HG02588 (cell line): Measurements from ENCODE around the gene SLC35F1.

Source experiments
- ATAC-seq: cut with Tn5 transposase; IDR thresholded peaks from one replicate; pipeline ENCODE4 v1.9.1; 2021; ENCODE audit warnings: mild to moderate bottlenecking, moderate library complexity; ENCODE audit not compliant: unreplicated experiment

Gene SLC35F1

GRCh38 chr6:118186672-118187567 is 279.9 kb downstream of the SLC35F1 start:
- peak; percentile 53 for ATAC-seq

DNA sequence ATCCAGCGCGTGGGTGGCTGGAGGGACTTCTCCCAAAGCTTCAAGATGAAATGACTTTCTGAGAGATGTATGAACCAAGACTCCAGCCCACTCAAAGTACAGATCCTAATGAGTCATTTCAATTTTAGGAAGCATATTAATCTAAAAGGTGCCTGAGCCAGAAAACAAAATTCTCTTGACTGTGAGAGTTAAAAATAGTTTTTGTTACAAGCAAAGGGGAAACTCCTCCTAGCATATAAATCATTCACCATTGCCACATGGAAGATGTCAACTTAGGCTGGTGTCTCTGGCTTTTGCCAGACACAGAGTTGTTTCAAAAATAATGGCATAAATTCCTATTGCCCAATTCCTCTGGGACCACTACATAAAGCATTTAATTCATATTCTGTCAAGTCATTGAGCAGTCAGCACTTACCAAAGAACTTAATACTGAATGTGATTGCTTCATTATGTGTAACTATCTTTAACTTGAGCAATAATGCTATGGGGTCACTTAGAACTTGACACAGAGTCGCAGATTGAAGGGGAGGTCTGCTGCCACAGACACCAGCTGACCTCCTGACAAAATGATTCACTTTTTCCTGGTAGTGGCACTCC is 280.6 kb downstream of the SLC35F1 start:
- peak; percentile 35 for ATAC-seq

DNA sequence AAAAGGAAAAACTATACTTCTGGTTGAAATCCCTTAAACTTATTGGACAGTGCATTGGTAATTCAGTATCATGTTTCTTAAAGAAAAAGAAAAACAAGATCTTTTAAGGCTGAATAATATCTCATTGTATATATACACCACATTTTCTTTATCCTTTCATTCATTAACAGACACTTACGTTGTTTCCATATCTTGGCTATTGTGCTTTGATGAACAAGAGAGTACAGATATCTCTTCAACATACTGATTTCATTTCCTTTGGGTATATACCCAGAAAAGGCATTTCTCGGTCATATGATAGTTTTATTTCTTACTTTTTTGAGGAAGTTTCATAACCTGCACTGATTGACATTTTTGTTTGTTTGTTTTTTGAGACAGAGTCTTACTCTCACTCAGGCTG is 281.5 kb downstream of the SLC35F1 start:
- no peak for ATAC-seq

- no peak for ATAC-seq
Measured at GRCh38 chr6:118197539-118197938, 290.5 kb downstream of the SLC35F1 start.

DNA sequence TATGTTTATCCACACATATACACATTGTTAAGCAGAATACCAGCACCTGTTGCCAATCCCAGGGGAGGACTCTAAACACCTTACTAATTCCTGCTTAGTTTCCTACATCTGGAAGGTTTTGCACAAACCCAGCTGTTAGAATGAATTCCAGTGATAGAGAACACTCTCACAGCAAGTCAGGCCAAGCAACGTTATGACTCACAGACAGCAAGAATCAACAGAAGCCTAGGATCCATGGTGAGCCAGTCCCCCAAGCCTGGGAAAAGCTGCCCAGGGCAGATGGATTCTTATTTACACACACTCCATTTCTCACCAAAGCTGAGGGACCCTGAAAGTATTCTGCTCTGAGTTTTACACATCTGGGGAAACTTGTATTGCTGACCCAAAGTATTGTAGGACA is 291.7 kb downstream of the SLC35F1 start:
- no peak for ATAC-seq

DNA sequence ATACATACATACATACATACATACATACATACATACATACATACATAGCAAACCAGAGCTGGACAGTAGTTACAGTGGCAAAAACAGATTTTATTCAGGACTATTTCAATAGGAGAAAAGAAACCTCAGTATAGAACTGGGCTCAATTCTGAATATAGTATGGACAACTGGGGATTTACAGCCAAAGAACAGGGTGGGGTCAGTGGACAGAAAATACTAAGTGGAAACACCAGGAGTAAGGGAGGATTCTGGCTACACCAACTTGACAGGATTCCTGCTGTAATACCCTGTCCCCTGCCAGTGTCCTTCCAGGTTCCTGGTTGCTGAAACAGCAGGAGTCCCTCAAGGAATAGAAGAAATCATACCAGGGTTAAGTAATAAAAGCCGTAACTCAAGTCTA is 293.1 kb downstream of the SLC35F1 start:
- no peak for ATAC-seq

- no peak for ATAC-seq
Measured at GRCh38 chr6:118202517-118202916, 295.5 kb downstream of the SLC35F1 start.

GRCh38 chr6:118203545-118203944 is 296.5 kb downstream of the SLC35F1 start:
- ATAC-seq = no peak

DNA sequence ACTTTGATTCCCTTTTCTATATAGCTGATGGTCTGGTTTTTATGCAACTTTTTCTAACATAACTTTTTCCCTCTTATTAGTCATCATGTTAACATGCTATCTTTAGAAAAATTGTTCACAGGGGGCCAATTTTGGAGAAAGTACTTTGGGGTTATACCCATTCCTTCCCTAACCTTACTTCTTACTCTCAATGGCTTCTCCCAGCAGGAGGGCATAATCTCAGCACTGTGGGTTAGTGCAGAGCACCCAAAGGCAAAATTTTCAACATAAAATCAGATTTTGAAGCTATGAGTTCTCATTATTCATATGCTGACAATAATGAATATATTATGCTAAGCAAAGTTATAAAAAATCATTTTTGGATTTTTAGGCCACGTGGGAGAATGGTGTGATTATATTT is 299.2 kb downstream of the SLC35F1 start:
- ATAC-seq = no peak

GRCh38 chr6:118207947-118208346 is 300.9 kb downstream of the SLC35F1 start:
- no peak for ATAC-seq

DNA sequence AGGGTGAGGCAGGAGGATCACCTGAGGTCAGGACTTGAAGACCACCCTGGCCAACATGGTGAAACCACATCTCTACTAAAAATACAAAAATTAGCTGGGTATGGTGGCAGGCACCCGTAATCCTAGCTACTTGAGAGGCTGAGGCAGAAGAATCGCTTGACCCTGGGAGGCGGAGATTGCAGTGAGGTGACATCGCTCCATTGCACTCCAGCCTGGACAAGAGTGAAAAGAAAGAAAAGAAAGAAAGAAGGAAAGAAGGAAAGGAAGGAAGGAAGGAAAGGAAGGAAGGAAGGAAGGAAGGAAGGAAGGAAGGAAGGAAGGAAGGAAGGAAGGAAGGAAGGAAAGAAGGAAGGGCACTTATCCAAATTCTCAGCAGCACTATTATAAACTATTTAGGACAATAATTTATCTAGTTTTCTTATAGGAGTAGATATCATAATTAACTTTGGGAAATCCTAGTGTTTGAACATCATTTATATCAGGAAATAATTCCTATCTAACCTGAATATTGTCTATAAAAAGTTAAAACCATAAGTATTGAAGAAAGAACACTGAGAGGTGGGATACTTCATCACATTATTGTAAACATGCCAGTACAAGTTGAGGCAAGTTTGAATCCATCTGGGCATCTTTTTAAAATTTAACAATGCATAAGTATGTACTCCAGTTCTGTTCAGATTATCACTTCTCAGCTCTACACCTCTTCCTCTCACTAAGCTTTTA is 305.5 kb downstream of the SLC35F1 start:
- ATAC-seq = no peak

GRCh38 chr6:118215269-118215668 is 308.2 kb downstream of the SLC35F1 start:
- ATAC-seq = no peak

DNA sequence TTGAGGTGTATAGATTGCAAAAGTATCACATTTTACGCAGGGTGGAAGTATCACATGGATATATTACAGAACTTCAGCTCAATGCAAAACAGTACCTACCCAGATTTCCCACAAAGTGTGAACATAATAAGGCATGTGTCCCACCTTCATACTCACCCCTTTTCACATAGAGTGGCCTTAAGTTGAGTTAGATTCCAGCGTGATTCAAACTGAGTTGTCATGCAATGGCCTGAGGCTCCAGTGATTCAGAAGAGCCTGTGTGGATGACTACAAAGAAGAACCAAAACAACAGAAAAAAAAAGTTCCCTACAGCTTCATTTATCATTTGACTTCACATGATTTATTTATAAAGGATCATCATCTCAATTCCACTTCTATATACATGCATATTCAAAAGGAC is 309.7 kb downstream of the SLC35F1 start:
- no peak for ATAC-seq

GRCh38 chr6:118218156-118218555 is 311.1 kb downstream of the SLC35F1 start:
- ATAC-seq = no peak

DNA sequence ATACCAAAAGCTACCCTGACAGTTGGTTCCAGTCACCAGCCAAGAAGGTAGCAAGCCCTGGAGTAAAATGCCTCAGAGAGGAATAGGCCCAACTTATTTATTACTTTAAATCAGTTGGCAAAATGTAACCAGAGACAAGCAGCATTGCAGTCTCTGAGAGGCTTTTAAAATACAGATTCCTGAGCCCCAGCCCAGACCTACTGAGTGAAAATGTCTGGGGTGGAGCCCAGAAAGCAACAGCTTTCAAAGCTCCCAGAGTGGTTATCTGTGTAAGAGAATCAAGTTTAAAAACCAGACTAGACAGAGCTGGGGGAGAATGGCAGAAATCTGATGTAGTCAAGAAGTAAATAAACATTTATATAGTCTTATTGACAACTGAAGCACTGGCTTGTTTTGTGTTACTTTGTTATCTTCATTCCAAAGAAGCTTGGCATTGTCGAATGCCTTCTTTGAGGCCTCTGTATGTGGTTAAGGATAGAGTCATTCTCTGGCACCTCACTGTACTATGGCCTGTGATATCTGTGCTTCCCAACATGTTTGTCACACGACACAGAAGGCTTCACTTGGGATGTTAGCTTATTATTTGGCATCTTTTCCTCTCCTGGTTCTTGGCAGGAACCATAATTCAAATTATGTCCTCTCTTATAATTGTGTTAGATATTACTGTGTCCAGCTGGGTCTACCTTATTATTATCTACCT is 313.5 kb downstream of the SLC35F1 start:
- no peak for ATAC-seq

GRCh38 chr6:118223316-118223715 is 316.3 kb downstream of the SLC35F1 start:
- no peak for ATAC-seq

DNA sequence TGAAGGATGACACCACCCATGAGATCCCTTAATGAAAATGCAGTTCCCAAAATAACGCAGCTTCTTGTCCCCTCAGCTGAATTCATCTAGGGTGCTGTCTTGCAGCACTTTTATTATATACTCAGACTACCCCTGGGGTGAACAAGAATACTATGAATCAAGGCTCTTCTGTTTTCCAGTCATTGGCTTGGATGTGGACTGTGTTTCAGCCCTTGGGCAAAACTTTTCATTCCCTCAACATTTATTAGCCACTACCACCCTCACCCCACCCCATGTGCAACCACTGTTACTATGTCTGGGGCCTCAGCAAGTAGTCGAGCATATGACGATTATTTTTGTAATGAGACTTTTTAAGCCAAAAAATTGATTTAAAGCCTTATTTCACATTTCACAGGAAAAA is 321.8 kb downstream of the SLC35F1 start:
- ATAC-seq = no peak

DNA sequence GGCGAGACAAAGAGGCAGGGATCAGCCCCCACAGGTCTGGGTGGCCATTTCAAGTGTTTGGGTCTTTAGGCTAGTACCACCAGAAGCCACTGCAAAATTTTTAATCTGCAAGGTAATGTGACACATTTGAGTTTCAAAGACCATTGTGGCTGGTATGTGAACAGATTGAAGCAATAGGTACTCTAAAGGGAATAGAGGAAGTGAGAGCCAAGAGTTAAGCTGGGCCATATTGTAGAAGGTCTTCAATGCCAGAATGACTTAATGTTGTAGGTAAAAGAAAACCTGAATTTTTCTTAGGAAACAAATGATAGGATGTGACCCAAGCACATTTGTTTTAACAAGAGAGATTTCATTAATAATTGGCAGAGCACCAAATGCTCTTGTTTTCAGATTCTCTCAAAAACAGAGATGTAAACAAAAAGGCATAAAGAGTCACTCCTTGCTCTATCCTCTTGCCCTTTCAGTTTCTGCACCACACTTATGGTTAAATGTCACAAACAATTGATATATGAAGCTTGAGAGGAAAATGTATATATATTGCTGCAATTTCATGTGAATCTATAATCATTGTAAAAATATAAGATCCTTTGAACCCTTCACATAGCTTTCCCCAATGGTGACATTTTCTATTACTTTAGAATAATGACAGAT is 333.9 kb downstream of the SLC35F1 start:
- ATAC-seq = peak; percentile 73

DNA sequence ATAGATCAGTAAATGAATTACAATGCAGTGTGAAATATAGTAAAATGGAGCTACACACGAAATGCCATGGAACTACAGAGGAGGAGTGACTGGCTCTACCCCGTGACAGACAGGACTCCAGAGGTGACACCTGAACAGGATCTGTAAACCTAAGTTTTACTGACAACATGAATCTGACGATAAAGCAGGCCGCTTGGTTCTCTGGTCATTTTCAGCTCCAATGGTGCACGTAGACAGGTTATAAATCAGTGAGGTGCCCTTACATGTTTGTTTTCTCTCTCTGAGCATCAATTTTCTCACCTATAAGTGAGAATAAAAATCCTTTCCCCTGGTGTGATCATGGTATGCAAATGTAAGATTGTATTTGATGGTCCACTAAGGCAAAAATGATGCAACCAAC is 339.3 kb downstream of the SLC35F1 start:
- no peak for ATAC-seq

DNA sequence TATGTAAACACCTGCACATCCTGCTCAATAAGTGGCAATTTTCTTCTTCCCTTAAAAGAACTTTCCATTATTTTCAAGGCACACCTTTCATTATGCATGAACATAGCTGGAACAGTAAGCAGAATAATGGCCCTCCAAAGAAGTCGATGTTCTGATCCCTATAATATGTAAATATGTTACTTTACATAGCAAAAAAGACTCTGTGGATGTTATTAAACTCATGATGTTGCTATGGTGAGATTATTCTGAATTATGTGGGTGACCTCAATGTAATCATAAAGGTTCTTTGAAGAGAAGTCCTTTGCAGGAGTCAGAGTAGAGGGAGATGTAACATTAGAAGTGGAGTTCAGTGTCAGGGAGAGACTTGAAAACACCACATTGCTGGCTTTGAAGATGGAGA is 341.1 kb downstream of the SLC35F1 start:
- no peak for ATAC-seq

DNA sequence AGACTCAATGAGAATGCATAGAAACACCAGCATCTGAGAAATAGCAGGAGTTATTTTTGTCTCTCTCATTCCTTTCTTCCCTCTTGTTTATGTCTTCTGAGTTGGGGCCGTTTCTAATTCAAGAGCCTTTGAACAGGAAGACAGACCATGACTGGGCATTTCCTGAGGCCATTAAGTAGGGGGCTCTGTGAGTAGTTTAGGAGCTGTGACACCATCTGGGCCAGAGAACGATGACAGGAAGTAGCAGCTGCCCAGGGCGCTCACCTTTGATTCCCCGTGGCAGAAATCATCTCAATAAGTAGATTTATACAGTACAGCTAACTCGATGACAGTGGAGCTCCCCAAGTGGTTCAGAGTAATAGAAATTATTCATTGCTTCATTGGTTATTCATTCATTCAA is 342.6 kb downstream of the SLC35F1 start:
- no peak for ATAC-seq
